GM19035 (cell line): ENCODE data around the gene KMT2E.

Source experiments
- ATAC-seq: cut with Tn5 transposase; IDR thresholded peaks from one replicate; pipeline ENCODE4 v1.9.1; 2021; ENCODE audit not compliant: unreplicated experiment

KMT2E gene

GRCh38 chr7:105118612-105119600, 104.9 kb downstream of the KMT2E start:
- ATAC-seq = no peak

GRCh38 chr7:105122619-105123018, 108.6 kb downstream of the KMT2E start:
- no peak for ATAC-seq

DNA sequence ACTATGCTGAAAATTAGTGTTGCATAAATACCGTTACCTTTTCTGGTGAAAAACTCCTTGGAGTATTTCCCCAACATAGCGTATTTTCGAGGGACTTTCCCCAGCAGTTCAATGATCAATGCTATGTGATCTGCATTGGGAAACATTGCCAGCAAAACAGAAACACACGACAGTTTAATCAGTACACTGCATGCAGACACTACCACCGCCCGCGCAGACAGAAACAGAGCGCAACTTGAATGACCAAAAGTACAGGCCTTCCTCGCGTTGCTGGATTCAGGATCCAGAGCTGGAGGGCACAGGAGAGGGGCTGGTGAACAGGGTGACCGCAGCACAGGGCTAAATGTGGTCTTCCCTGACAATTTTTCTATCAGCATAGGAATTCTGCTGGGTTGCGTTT, 111.7 kb downstream of the KMT2E start:
- no peak for ATAC-seq

DNA sequence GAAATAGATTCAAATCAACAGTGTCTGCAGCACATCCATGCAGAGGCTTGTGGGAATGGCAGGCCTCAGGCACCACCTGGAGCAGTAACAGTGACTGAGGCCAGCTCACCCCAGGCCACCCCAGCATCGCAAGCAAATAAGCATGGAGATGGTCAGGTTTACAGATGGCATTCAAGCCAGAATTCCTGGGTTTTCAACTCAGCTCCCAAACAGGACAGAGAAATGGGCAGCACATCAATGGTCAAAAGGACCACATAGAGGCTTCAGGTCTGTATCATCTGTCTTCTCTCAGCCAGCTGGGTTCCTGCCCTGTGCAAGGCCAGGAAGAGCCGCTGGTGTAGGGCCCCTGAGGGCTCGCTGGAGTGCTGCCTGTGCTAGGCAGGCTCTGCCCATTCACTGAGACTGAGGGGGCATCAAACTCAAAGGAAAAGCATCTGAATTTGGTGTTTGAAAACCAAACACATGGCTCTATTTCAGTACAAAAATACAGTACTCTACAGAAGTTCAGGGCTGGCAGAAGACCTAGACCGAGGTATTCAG, 112.5 kb downstream of the KMT2E start:
- no peak for ATAC-seq

- ATAC-seq = no peak
Observed at GRCh38 chr7:105127179-105127578, 113.2 kb downstream of the KMT2E start.

- ATAC-seq = no peak
Observed at GRCh38 chr7:105130048-105130447, 116.0 kb downstream of the KMT2E start.

DNA sequence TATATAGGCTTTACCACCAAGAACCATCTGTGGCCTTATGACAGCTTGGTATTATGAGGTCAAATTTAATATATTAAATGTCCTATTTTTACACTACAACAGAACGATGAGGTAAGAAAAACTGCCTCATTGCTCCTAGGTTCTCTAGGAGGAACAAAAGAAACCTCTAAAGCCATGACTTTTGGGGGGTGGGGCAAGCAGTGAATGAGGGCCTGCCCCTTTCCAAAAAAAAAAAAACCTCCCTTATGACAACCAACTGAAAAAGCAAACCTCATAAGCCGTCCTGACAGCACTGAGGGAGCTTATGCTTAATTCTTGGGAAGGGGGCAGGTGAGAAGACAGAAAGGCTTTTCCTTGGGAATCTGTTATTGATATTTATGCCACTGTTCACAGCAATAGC, 116.6 kb downstream of the KMT2E start:
- ATAC-seq = no peak

DNA sequence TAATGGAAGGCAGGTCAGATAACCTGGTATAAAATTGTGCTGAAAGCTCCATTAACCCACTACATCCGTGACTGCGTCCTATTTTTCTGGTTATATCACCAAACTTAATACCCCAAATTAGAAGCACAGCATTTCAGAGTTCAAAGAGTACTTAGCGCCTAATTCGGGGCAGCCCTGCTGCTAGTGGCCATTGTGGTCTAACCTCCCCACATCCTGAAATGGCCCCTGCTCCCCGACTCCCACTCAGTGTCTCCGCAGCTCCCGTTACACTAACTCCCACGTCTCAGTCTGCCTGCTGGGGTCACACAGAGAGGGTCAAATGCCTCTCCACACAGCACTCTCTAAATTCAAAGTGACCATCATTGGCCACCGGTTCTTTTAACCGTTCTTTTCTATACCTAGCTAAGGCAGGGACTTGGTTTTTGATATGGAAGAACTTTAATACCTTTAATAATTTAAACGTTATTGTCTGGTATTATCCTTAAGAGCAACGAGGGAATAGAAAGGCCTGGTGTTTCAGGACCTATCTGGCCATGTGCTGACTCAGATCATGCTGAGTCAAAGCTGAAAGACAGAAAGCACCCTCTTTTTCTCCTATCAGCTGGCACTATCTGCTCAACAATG, 117.1 kb downstream of the KMT2E start:
- no peak for ATAC-seq

GRCh38 chr7:105131890-105132289, 117.9 kb downstream of the KMT2E start:
- no peak for ATAC-seq

DNA sequence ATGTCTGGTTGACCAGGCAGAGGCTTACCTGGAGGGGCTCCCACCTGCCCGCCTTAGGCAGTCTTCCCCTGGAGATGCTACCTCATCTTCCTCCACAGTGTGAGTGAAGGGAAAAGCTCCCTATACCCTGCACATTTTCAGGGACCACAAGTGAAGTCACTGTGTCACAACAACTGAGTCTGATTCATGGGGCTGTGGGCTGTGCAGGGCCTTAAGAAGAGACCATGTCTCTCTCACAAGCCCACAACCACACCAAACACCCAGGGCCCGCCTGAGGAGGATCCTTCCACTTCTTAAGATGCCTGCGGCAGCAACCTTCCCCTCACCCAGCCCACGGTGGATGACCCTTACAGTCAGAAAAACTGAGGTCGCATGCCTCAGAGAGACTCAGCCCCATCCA, 118.3 kb downstream of the KMT2E start:
- ATAC-seq = no peak

DNA sequence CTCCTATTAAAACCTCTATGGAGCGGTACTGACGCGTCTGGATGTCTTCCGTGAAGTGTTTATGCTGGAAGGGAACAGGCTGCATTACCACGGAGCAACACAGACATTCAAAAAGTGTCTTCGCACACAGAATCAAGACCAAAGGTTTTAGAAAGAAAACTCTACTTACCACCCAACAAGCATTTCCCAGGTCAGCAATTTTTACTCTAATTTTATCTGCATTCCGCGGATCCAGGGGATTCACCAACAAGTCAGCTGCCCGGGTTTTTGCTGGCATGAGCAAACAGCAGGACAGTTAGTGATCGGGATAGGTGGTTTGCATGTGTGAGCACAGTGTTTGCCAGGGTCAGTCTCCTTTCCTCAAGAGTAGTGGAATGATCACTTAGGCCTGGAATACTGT, 118.8 kb downstream of the KMT2E start:
- ATAC-seq = no peak

- no peak for ATAC-seq
Observed at GRCh38 chr7:105133358-105133757, 119.4 kb downstream of the KMT2E start.

DNA sequence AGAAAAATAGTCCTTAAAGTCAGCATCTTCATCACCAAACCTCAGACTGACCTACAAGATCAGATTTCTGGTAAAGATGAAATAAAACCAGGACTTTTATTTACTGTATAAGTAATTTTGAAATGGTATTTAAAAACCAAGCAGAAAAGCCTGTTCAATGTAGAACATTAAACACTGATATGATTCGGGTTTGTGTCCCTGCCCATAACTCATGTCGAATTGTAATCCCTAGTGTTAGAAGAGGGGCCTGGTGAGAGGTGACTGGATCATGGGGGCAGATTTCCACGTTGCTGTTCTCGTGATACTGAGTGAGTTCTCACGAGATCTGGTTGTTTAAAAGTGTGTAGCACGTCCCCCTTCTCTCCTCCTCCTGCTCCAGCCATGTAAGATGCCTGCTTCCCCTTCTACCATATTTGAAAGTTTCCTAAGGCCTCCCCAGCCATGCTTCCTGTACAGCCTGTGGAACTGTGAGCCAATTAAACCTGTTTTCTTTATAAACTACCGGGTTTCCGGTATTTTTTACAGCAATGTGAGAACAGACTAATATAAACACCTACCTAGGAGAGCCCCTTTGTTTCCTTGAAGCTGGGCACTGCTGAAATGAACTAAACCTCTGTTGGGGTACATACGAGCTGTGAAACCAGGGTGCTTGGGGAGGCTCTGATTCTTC, 120.1 kb downstream of the KMT2E start:
- no peak for ATAC-seq

- no peak for ATAC-seq
Observed at GRCh38 chr7:105136221-105136620, 122.2 kb downstream of the KMT2E start.

DNA sequence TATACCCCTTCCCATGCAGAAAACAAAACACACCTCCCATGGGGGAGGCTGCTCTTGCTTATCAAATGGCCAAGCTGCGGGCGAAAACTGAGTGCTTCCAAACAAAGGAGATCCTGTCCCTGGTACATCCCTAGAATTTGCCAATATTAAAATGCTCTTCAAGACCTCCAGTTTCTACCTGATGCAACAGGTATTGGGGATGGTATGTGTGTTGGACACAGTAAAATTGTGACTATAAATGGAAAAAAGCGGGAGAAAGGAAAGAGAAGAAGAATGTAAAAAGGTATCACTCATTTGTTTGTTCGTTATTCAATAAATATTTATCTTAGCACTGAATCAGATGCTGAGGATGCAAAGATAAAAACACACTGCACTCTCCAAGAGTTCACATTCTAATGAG, 123.9 kb downstream of the KMT2E start:
- ATAC-seq = no peak

DNA sequence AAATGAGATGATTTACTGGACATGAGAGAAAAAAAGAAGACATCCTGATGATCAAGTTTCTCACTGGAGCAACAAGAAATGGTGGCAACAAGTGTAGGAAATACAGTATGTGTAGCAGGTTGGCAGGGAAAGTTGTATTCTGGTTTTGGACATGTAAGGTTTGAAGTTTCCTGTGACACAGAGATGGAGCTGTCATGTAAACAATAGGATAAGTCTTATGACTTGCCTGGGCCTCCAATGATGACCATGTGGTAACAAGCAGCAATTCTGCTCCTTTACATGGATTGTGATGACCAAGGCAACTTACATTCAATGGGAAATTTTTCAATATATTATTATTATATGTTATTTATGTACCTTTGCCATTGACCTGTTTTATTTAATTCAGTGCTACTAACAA, 125.4 kb downstream of the KMT2E start:
- no peak for ATAC-seq

GRCh38 chr7:105141068-105141467, 127.1 kb downstream of the KMT2E start:
- ATAC-seq = no peak

GRCh38 chr7:105149827-105150226, 135.8 kb downstream of the KMT2E start:
- no peak for ATAC-seq

GRCh38 chr7:105151152-105151551, 137.1 kb downstream of the KMT2E start:
- ATAC-seq = no peak

GRCh38 chr7:105153531-105153930, 139.5 kb downstream of the KMT2E start:
- ATAC-seq = no peak

DNA sequence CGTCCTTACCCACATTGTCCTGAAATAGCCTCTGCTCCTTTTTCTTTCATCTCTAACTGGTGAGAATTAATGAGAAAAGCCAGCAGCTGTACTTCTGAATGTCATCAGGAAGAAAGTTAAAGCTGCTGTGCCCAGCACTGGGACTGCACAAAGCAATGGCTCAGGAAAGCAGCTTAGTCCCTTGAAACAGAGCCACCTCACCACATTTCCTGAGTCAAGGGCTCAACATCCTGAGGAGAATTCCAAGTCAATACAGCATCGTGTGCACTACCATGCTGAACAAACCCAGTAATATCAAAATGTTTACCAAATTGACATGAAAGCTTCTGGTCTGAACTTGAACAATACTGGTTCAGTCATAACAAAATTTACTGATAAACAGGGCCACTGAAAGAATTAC, 140.1 kb downstream of the KMT2E start:
- ATAC-seq = no peak

GRCh38 chr7:105156731-105157130, 142.7 kb downstream of the KMT2E start:
- no peak for ATAC-seq
